A549 (cell line): ENCODE measurements around the gene MTFP1.

ENCODE experiments used
- CHD4 ChIP-seq: fragments of 200-600 bp; sonication (generic); IDR thresholded peaks from 2 replicates; pipeline ENCODE4 v1.6.1; 2016; ENCODE audit warnings: antibody characterized with exemption, mild to moderate bottlenecking, borderline replicate concordance
- CTCF ChIP-seq: fragments of >200 bp; sonication (Bioruptor Twin); formaldehyde crosslinking; IDR thresholded peaks from 3 replicates; pipeline ENCODE4 v1.5.1; 2016
- EP300 ChIP-seq, 2 experiments: fragments of >200 bp; sonication (Bioruptor Twin); formaldehyde crosslinking; IDR thresholded peaks; 2 replicates in 1 of 2; 3 replicates in 1 of 2; pipeline ENCODE4 v1.6.1; 2016 to 2017
- MAX ChIP-seq: IDR thresholded peaks from 2 replicates; pipeline ENCODE4 v1.6.1; 2012
- MYC ChIP-seq: IDR thresholded peaks from 2 replicates; pipeline ENCODE4 v1.6.1; 2012; ENCODE audit warnings: mild to moderate bottlenecking, inconsistent platforms, low read length, improper control_type of control experiment, borderline replicate concordance
- NFE2L2 ChIP-seq: fragments of 150-350 bp; conservative IDR thresholded peaks from 2 replicates; pipeline ENCODE4 v1.6.1; 2014; ENCODE audit warnings: low read length
- POLR2A ChIP-seq: IDR thresholded peaks from 2 replicates; pipeline ENCODE4 v1.6.1; 2012; ENCODE audit warnings: mild to moderate bottlenecking, low read length
- RAD21 ChIP-seq, 2 experiments: fragments of >200 bp in 1 of 2; sonication (Bioruptor Twin) in 1 of 2; formaldehyde crosslinking in 1 of 2; IDR thresholded peaks in 1 of 2; conservative IDR thresholded peaks in 1 of 2; 2 replicates in 1 of 2; 3 replicates in 1 of 2; pipeline ENCODE4 v1.6.1; 2012 to 2018; ENCODE audit warnings: inconsistent platforms in 1 of 2
- ZC3H11A ChIP-seq: fragments of 450-650 bp; IDR thresholded peaks from 2 replicates; pipeline ENCODE4 v1.6.1; 2014; ENCODE audit warnings: antibody characterized with exemption, mild to moderate bottlenecking

GRCh38 chr22:30399718-30400117 is 25.9 kb upstream of the MTFP1 start:
- no peak for TF ChIP-seq CTCF
- no peak for TF ChIP-seq MYC
- no peak for TF ChIP-seq CHD4
- TF ChIP-seq ZC3H11A, result no peak
- no peak for TF ChIP-seq RAD21 (conservative IDR thresholded peaks at IDR 0.05 in 1 of 2, IDR thresholded peaks at IDR 0.05 in 1 of 2)
- no peak for TF ChIP-seq MAX
- TF ChIP-seq EP300 (IDR thresholded peaks at IDR 0.05), result no peak
- TF ChIP-seq POLR2A, result no peak
- no peak for TF ChIP-seq NFE2L2
